ENCODE results near the gene SULT2B1.

The SULT2B1 gene

GRCh38 chr19:48637948-48638830, 86.2 kb downstream of the SULT2B1 start:
- DNase-seq, result peak; percentile 94

- DNase-seq, result no peak
Measured at GRCh38 chr19:48638831-48639381, 86.9 kb downstream of the SULT2B1 start.

- DNase-seq, result no peak
Measured at GRCh38 chr19:48639483-48640375, 87.8 kb downstream of the SULT2B1 start.

GRCh38 chr19:48641850-48642249, 89.9 kb downstream of the SULT2B1 start:
- DNase-seq, result no peak

- DNase-seq, result no peak
Measured at GRCh38 chr19:48642862-48643261, 90.9 kb downstream of the SULT2B1 start.

GRCh38 chr19:48644355-48644754, 92.4 kb downstream of the SULT2B1 start:
- no peak for DNase-seq

GRCh38 chr19:48644839-48645619, 93.1 kb downstream of the SULT2B1 start:
- DNase-seq, result peak; percentile 85

GRCh38 chr19:48645620-48646000, 93.6 kb downstream of the SULT2B1 start:
- DNase-seq, result no peak

- DNase-seq, result peak; percentile 95
Measured at GRCh38 chr19:48646001-48646721, 94.2 kb downstream of the SULT2B1 start, which contains the start of gene CA11. Gene CA11, minus strand, starts transcription at chr19:48646187. Its CDS starts 555 bp downstream, at chr19:48645632.

GRCh38 chr19:48646722-48647216, 94.8 kb downstream of the SULT2B1 start:
- DNase-seq, result peak; percentile 97

GRCh38 chr19:48648134-48648533, 96.2 kb downstream of the SULT2B1 start:
- no peak for DNase-seq

Data from NCI-H69 (cell line).